ENCODE measurements around the gene SEC16B.

SEC16B gene

DNA sequence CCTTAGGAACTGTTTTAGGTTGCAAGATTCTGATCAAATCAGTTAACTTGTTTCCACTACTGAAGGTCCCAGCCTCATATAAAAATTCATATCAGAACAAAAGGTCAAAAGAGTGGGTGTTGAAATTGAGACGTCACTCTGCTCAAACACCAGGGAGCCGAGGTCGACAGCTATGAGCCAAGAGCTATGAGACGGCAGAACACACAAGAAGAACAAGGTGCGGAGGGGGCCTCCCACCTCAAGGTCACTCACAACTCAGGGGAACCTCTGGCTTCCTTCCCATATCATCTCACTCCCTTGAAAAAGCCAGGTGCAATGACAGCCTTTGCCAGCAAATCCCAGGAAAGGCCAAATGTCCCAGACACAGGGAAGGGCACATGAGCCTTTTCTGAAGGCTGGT, 749 bp downstream of the SEC16B start:
- H3K4me1 ChIP-seq (ENCODE audit: insufficient read depth, low read length, severe bottlenecking), result no peaks in the 10 kb centered on the region
- no peak overlapping the region for H3K4me2 ChIP-seq (ENCODE audit: low read length)
- H3K9me2 ChIP-seq (ENCODE audit: low read depth, low read length), result no peaks in the 10 kb centered on the region
- H3K79me2 ChIP-seq (ENCODE audit: insufficient read depth, low read length), result no peaks in the 10 kb centered on the region
- no peaks in the 10 kb centered on the region for H3F3A ChIP-seq (ENCODE audit: insufficient read depth, low read length)
- H3K27me3 ChIP-seq (ENCODE audit: insufficient read depth, low read length), result no peaks in the 10 kb centered on the region
- TF ChIP-seq EZH2 (IDR thresholded peaks at IDR 0.05; ENCODE audit: borderline replicate concordance, low read length) (no peak), CTCF (IDR thresholded peaks at IDR 0.05; ENCODE audit: low read length) (no peak)
- H3K27ac ChIP-seq (ENCODE audit: low read depth, low read length, poor library complexity, severe bottlenecking), result no peak overlapping the region
- H4K20me1 ChIP-seq (ENCODE audit: insufficient read depth, low read length), result no peaks in the 10 kb centered on the region
- H3K9me3 ChIP-seq (ENCODE audit: low read length), result no peaks in the 10 kb centered on the region
- H3K36me3 ChIP-seq (ENCODE audit: insufficient read depth, low read length), result no peaks in the 10 kb centered on the region
- H2AFZ ChIP-seq (ENCODE audit: low read length), result no peak overlapping the region
- no peak overlapping the region for H3K9ac ChIP-seq (ENCODE audit: low read length)
- no peak overlapping the region for H3K4me3 ChIP-seq (ENCODE audit: low read depth, low read length, poor library complexity, severe bottlenecking)

GRCh38 chr1:177966199-177966598, 3.7 kb downstream of the SEC16B start:
- no peaks in the 10 kb centered on the region for H3F3A ChIP-seq (ENCODE audit: insufficient read depth, low read length)
- H4K20me1 ChIP-seq (ENCODE audit: insufficient read depth, low read length), result no peaks in the 10 kb centered on the region
- H3K4me1 ChIP-seq (ENCODE audit: insufficient read depth, low read length, severe bottlenecking), result no peaks in the 10 kb centered on the region
- H3K9me3 ChIP-seq (ENCODE audit: low read length), result no peaks in the 10 kb centered on the region
- no peaks in the 10 kb centered on the region for H3K79me2 ChIP-seq (ENCODE audit: insufficient read depth, low read length)
- no peaks in the 10 kb centered on the region for H3K27me3 ChIP-seq (ENCODE audit: insufficient read depth, low read length)
- H3K9me2 ChIP-seq (ENCODE audit: low read depth, low read length), result no peaks in the 10 kb centered on the region
- TF ChIP-seq CTCF (IDR thresholded peaks at IDR 0.05; ENCODE audit: low read length) (no peak), EZH2 (IDR thresholded peaks at IDR 0.05; ENCODE audit: borderline replicate concordance, low read length) (no peak)
- H3K4me3 ChIP-seq (ENCODE audit: low read depth, low read length, poor library complexity, severe bottlenecking), result no peak overlapping the region
- no peak overlapping the region for H3K27ac ChIP-seq (ENCODE audit: low read depth, low read length, poor library complexity, severe bottlenecking)
- H3K36me3 ChIP-seq (ENCODE audit: insufficient read depth, low read length), result no peaks in the 10 kb centered on the region
- no peak overlapping the region for H2AFZ ChIP-seq (ENCODE audit: low read length)
- H3K4me2 ChIP-seq (ENCODE audit: low read length), result no peak overlapping the region
- no peak overlapping the region for H3K9ac ChIP-seq (ENCODE audit: low read length)

DNA sequence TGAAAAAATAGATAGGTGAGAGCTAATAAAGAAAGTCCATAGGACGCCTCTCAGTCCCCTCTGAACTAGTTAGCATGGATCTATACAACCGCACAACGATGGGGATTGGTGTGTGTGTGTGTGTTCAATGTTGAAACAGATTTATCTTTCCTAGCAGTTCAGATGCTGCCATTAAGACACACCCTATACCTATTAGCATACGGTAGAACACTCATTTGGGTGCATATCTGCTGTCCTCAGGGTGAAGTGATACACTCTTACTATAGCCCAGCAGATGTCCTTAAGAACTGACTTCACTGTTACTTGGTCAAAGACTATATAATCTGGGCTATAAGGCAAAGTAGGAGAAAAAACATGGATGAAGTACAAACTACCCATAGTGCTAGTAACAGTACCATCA, 4.6 kb downstream of the SEC16B start:
- Histone ChIP-seq H3K9ac (ENCODE audit: low read length) (no peak overlapping the region), H3K36me3 (ENCODE audit: insufficient read depth, low read length) (no peaks in the 10 kb centered on the region), H4K20me1 (ENCODE audit: insufficient read depth, low read length) (no peaks in the 10 kb centered on the region), H3K4me2 (ENCODE audit: low read length) (no peak overlapping the region), H2AFZ (ENCODE audit: low read length) (no peak overlapping the region), H3K27me3 (ENCODE audit: insufficient read depth, low read length) (no peaks in the 10 kb centered on the region), H3K9me3 (ENCODE audit: low read length) (no peaks in the 10 kb centered on the region), H3K4me3 (ENCODE audit: low read depth, low read length, poor library complexity, severe bottlenecking) (no peak overlapping the region), H3K27ac (ENCODE audit: low read depth, low read length, poor library complexity, severe bottlenecking) (no peak overlapping the region), H3K9me2 (ENCODE audit: low read depth, low read length) (no peaks in the 10 kb centered on the region), H3K4me1 (ENCODE audit: insufficient read depth, low read length, severe bottlenecking) (no peaks in the 10 kb centered on the region), H3K79me2 (ENCODE audit: insufficient read depth, low read length) (no peaks in the 10 kb centered on the region), H3F3A (ENCODE audit: insufficient read depth, low read length) (no peaks in the 10 kb centered on the region)
- TF ChIP-seq EZH2 (IDR thresholded peaks at IDR 0.05; ENCODE audit: borderline replicate concordance, low read length), result no peak
- no peak for TF ChIP-seq CTCF (IDR thresholded peaks at IDR 0.05; ENCODE audit: low read length)

Data from OCI-LY1 (cell line).